Colonic mucosa (tissue), 4 donors: ENCODE data around the gene TRIM15. TPM values are rescaled to one million over a fixed set of nuclear protein-coding genes. Genes with fewer than 3 reads are reported as not detected.

Source experiments
- DNase-seq: peaks from one replicate; pipeline ENCODE4 v3.0.0-alpha.2; 2020
- H3K27ac ChIP-seq: fragments of 200-600 bp; one replicate; pipeline ENCODE4 v1.8.0; 2021
- H3K27me3 ChIP-seq: fragments of 200-600 bp; one replicate; pipeline ENCODE4 v1.8.0; 2021
- H3K36me3 ChIP-seq: fragments of 200-600 bp; one replicate; pipeline ENCODE4 v1.8.0; 2021
- H3K4me1 ChIP-seq: fragments of 200-600 bp; one replicate; pipeline ENCODE4 v1.8.0; 2021; ENCODE audit warnings: mild to moderate bottlenecking
- H3K4me3 ChIP-seq: fragments of 200-600 bp; one replicate; pipeline ENCODE4 v1.8.0; 2021
- H3K9ac ChIP-seq, 2 donors: one replicate each; pipeline ENCODE4 v1.7.0; 2013; ENCODE audit warnings: control low read depth in 2 of 2, low read depth in 2 of 2, low read length in 2 of 2
- H3K9me3 ChIP-seq: fragments of 200-600 bp; one replicate; pipeline ENCODE4 v1.8.0; 2021
- CTCF ChIP-seq: fragments of 200-600 bp; IDR thresholded peaks from one replicate; pipeline ENCODE4 v1.8.0; 2022; ENCODE audit warnings: antibody characterized with exemption, mild to moderate bottlenecking
- intact Hi-C: fragments of 100-400 bp; cut with DNase I; formaldehyde crosslinking; loops from one replicate; pipeline ENCODE4 v1.14.1; 2022
- total RNA-seq, 2 donors: library from RNA; stranded (reverse); fragmentation: NEBNext Ultra II Directional in 1 of 2; extraction: Animal tissue kit (Norgen Biotek cat#: 25700) in 1 of 2; gene quantifications; one replicate each; pipeline ENCODE4 v1.2.1, GENCODE V29; 2021
- donor health status: healthy.
- donor health status: DM: no; HTN: no; CAD: no.
- donor health status: DM: no; HTN: no; CAD: no.

Gene TRIM15
- total RNA-seq, 2 donors from 2014 or later, result 26.8 to 47.3 TPM

GRCh38 chr6:30178837-30179236, 15.5 kb downstream of the TRIM15 start:
- Histone ChIP-seq H3K36me3 (no peaks in the 10 kb centered on the region), H3K9me3 (no peaks in the 10 kb centered on the region), H3K4me3 (no peak overlapping the region), H3K27ac (no peak overlapping the region), H3K4me1 (no peaks in the 10 kb centered on the region), H3K27me3 (no peaks in the 10 kb centered on the region), H3K9ac (no peak overlapping the region)
- no peak for TF ChIP-seq CTCF
- DNase-seq, result no peak
- intact Hi-C loops, result no loop called here

GRCh38 chr6:30180145-30180544, 16.8 kb downstream of the TRIM15 start:
- H3K27me3 ChIP-seq, result no peaks in the 10 kb centered on the region
- H3K9ac ChIP-seq, result no peak overlapping the region
- no peaks in the 10 kb centered on the region for H3K4me1 ChIP-seq
- no peaks in the 10 kb centered on the region for H3K36me3 ChIP-seq
- H3K9me3 ChIP-seq, result no peaks in the 10 kb centered on the region
- no peak overlapping the region for H3K4me3 ChIP-seq
- DNase-seq, result no peak
- no peak for TF ChIP-seq CTCF
- H3K27ac ChIP-seq, result no peak overlapping the region
- intact Hi-C loops, result no loop called here

- intact Hi-C loops, result no loop called here
These were observed 21.2 kb downstream of the TRIM15 start for GRCh38 chr6:30184417-30185031.

DNA sequence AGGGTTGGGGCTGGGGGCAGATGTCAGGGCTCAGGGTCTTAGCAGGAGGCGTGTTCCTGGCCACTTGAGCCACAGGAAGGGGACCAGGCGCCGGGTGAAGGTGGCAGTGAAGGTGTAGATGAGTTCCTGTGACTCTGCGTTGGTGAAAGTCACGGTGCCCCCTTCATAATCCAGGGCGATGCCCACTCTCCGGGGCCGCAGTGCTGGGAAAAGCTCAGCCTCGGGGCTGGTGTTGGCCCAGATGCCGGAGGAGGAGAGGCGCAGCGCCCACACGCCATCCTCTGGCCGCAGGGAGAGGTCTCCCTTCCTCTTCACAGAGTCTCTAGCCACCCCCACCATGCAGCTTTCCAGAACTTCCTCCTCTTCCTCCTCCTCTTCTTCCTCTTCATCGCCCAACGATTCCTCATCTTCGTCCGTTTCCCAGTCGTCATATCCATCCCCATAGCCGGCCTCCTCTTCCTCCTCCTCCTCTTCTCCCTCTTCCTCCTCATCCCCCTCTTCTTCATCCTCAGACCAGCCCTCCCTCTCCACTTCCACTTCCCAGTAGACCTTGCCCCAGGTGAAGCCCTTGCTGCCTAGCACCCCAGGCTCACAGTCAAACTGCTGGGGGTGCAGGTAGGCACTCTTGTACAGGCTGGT, 22.6 kb downstream of the TRIM15 start:
- Histone ChIP-seq H3K27ac (no peak overlapping the region), H3K9me3 (no peaks in the 10 kb centered on the region), H3K9ac (no peak overlapping the region), H3K27me3 (no peaks in the 10 kb centered on the region), H3K36me3 (no peaks in the 10 kb centered on the region), H3K4me3 (no peak overlapping the region), H3K4me1 (no peaks in the 10 kb centered on the region)
- TF ChIP-seq CTCF, result no peak
- intact Hi-C loops, result no loop called here
- no peak for DNase-seq

More at GRCh38 chr6:30184417-30185031, 21.2 kb downstream of the TRIM15 start:
- Histone ChIP-seq H3K9me3 (no peaks in the 10 kb centered on the region), H3K9ac (no peak overlapping the region), H3K36me3 (no peaks in the 10 kb centered on the region), H3K4me3 (no peak overlapping the region), H3K27me3 (no peaks in the 10 kb centered on the region), H3K27ac (no peak overlapping the region), H3K4me1 (no peaks in the 10 kb centered on the region)
- no peak for DNase-seq
- TF ChIP-seq CTCF, result no peak

DNA sequence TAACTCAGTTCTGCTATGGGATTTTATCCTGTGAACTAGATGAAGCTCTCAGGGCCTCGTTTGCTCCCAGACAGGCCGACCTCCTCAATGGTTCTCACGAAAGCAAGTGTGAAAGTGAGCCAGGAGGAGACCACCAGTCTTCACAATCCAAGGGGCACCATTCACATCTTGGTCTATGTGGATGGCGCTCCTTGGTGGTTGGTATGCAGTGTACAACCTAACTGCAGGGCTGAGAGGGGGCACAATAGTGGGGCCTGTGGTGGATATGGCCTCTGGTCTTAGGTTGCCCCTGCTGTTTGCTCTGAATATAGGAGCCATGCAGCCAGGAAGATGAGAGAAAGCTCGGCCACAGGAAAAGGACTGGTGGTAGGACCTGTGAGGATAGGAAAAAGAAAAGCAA, 25.2 kb downstream of the TRIM15 start:
- Histone ChIP-seq H3K27me3 (no peaks in the 10 kb centered on the region), H3K36me3 (no peaks in the 10 kb centered on the region), H3K9me3 (no peaks in the 10 kb centered on the region), H3K27ac (no peak overlapping the region), H3K9ac (no peak overlapping the region), H3K4me1 (no peaks in the 10 kb centered on the region), H3K4me3 (no peak overlapping the region)
- intact Hi-C loops, result no loop called here
- no peak for TF ChIP-seq CTCF
- DNase-seq, result no peak
